ENCODE data around the gene DLG1. TPM values are rescaled to one million over a fixed set of nuclear protein-coding genes. Genes with fewer than 3 reads are reported as not detected.
"Not testable (repeated sequence)": the region's sequence is repeated elsewhere in the genome, so short reads cannot be mapped to it uniquely, and the experiment has no call there.

The DLG1 gene
- total RNA-seq, 1 donor from 2014 or later, result 114 TPM

DNA sequence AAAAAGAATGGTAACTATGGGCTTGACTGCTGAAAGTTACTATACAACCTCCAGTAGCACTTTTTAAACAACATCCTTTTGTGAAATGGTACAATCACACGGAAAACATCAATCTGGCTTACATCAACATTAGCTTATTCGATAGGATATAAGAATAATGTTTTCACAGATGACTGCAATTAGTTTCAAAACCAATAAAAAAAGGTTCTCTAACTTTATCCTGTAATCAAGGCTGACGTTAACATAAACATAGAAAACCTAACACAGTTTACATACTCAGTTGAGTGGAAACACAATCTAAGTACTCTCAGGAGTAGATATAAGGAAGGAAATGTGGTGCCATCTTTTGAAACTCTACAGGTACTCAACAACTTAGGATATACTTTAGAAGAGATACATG is 102.2 kb downstream of the DLG1 start:
- Mint-ChIP-seq H3K36me3 (peaks cover 16% of the 10 kb centered on the region), H3K9me3 (peaks cover 6% of the 10 kb centered on the region), H3K27me3 (ENCODE audit: low read depth) (no peaks in the 10 kb centered on the region), H3K4me3 (no peak overlapping the region), H3K27ac (no peak overlapping the region), H3K4me1 (peaks cover 7% of the 10 kb centered on the region)
- no peak for DNase-seq (ENCODE audit: low spot score in 2 of 2, unreplicated experiment in 2 of 2)
- TF ChIP-seq, protein P1, sequence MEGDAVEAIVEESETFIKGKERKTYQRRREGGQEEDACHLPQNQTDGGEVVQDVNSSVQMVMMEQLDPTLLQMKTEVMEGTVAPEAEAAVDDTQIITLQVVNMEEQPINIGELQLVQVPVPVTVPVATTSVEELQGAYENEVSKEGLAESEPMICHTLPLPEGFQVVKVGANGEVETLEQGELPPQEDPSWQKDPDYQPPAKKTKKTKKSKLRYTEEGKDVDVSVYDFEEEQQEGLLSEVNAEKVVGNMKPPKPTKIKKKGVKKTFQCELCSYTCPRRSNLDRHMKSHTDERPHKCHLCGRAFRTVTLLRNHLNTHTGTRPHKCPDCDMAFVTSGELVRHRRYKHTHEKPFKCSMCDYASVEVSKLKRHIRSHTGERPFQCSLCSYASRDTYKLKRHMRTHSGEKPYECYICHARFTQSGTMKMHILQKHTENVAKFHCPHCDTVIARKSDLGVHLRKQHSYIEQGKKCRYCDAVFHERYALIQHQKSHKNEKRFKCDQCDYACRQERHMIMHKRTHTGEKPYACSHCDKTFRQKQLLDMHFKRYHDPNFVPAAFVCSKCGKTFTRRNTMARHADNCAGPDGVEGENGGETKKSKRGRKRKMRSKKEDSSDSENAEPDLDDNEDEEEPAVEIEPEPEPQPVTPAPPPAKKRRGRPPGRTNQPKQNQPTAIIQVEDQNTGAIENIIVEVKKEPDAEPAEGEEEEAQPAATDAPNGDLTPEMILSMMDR (IDR thresholded peaks at IDR 0.05; ENCODE audit: unreplicated experiment), result no peak

DNA sequence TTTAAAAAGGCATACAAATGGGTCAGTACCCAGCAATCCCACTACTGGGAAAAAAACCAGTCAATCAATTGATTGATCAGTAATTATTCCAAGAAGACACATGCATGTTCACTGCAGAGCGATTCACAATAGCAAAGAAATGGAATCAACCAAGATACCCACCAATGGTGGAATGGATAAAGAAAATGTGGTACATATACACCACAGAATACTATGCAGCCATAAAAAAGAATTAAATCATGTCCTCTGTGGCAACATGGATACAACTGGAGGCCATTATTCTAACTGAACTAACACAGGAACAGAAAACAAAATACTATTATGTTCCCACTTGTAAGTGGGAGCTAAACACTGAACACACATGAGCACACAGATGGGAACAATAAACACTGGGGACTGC is 103.1 kb downstream of the DLG1 start:
- peaks cover 3% of the 10 kb centered on the region for H3K4me1 Mint-ChIP-seq
- H3K9me3 Mint-ChIP-seq, result peaks cover 6% of the 10 kb centered on the region
- TF ChIP-seq, protein P1 (IDR thresholded peaks at IDR 0.05; ENCODE audit: unreplicated experiment), result no peak
- H3K36me3 Mint-ChIP-seq, result peaks cover 16% of the 10 kb centered on the region
- no peaks in the 10 kb centered on the region for H3K27me3 Mint-ChIP-seq (ENCODE audit: low read depth)
- no peak overlapping the region for H3K4me3 Mint-ChIP-seq
- DNase-seq (ENCODE audit: low spot score in 2 of 2, unreplicated experiment in 2 of 2), result no peak
- H3K27ac Mint-ChIP-seq, result no peak overlapping the region

DNA sequence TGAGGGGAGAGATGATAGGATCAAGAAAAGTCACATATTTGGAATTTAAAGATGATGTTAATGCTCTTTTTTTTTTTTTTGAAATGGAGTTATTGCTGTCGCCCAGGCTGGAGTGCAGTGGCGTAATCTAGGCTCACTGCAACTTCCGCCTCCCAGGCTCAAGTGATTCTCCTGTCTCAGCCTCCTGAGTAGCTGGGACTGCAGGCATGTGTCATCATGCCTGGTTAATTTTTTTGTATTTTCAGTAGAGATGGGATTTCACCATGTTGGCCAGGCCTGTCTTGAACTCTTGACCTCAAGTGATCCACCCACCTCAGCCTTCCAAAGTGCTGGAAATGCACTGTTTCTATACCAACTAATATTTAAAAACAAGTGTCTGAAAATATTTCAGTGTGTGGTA is 104.7 kb downstream of the DLG1 start:
- peaks cover 16% of the 10 kb centered on the region for H3K36me3 Mint-ChIP-seq
- H3K9me3 Mint-ChIP-seq; H3K27ac Mint-ChIP-seq; H3K27me3 Mint-ChIP-seq (ENCODE audit: low read depth); H3K4me3 Mint-ChIP-seq; H3K4me1 Mint-ChIP-seq; DNase-seq (ENCODE audit: low spot score in 2 of 2, unreplicated experiment in 2 of 2): not testable (repeated sequence)

DNA sequence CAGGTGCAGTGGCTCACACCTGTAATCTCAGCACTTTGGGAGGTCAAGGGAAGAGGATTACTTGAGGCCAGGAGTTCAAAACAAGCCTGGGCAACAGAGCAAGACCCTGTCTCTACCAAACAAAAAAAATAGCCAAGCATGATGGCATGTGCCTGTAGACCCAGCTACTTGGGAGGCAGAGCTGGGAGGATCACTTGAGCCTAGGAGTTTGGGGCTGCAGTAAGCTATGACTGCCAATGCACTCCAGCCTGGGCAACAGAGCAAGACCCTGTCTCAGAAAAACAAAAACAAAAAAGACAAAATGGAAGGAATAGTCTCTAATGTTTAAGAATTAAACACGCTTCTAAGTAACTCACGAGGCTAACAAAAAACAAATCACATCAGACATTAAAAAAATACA is 106.5 kb downstream of the DLG1 start:
- Mint-ChIP-seq H3K4me1 (peaks cover 7% of the 10 kb centered on the region), H3K36me3 (peaks cover 16% of the 10 kb centered on the region), H3K27me3 (ENCODE audit: low read depth) (no peaks in the 10 kb centered on the region), H3K27ac (no peak overlapping the region), H3K4me3 (no peak overlapping the region), H3K9me3 (peaks cover 6% of the 10 kb centered on the region)
- DNase-seq (ENCODE audit: low spot score in 2 of 2, unreplicated experiment in 2 of 2), result no peak
- TF ChIP-seq, protein P1 (IDR thresholded peaks at IDR 0.05; ENCODE audit: unreplicated experiment), result no peak

DNA sequence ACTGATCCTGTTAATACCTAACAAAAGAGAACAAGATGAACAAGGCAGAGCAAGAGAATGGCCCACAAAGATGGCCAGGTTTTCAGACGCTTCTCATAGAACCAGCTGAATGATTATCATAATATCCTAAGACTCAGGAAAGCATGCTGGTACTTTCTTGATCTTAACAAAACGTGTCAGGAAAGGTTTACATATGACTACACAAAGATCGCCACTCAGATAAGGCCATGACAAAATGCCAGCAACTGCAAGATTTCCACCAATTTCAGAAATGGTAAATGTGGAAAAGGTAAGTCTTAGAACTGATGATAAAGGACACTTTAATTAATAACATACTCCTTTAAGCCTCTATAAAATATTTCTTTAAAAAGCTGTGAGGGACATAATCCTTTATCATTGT is 108.8 kb downstream of the DLG1 start:
- peaks cover 6% of the 10 kb centered on the region for H3K36me3 Mint-ChIP-seq
- H3K4me1 Mint-ChIP-seq, result peaks cover 5% of the 10 kb centered on the region
- no peaks in the 10 kb centered on the region for H3K27me3 Mint-ChIP-seq (ENCODE audit: low read depth)
- H3K9me3 Mint-ChIP-seq, result no peaks in the 10 kb centered on the region
- TF ChIP-seq, protein P1 (IDR thresholded peaks at IDR 0.05; ENCODE audit: unreplicated experiment), result no peak
- DNase-seq (ENCODE audit: low spot score in 2 of 2, unreplicated experiment in 2 of 2), result no peak
- H3K4me3 Mint-ChIP-seq, result no peak overlapping the region
- H3K27ac Mint-ChIP-seq, result no peak overlapping the region

DNA sequence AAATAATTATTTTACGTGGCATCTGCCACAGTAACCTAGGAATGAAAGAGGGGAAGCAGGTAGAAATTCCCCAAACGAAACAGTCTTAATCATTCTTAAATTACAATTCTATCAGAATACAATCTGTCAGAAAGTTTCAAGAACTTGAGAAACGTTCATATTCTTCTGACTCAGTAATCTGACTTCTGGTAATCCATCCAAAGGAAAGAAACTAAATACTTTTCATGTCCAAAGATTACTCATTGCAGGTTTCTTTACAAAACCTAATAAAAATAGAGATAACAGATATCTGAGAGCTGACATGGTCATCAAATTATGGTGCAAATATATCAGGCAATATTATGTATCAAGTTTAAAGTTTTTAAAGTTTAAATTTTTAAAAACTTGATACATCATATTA is 109.4 kb downstream of the DLG1 start:
- H3K4me1 Mint-ChIP-seq, result peaks cover 5% of the 10 kb centered on the region
- H3K27me3 Mint-ChIP-seq (ENCODE audit: low read depth), result no peaks in the 10 kb centered on the region
- H3K27ac Mint-ChIP-seq, result no peak overlapping the region

More for the DNA sequence above, 109.4 kb downstream of the DLG1 start:
- Mint-ChIP-seq H3K36me3 (peaks cover 6% of the 10 kb centered on the region), H3K4me3 (no peak overlapping the region), H3K9me3 (no peaks in the 10 kb centered on the region)
- DNase-seq (ENCODE audit: low spot score in 2 of 2, unreplicated experiment in 2 of 2), result no peak
- TF ChIP-seq, protein P1 (IDR thresholded peaks at IDR 0.05; ENCODE audit: unreplicated experiment), result no peak
